AG04450 (cell line): ENCODE data around the gene CYB561D1. TPM values are rescaled to one million over a fixed set of nuclear protein-coding genes. Genes with fewer than 3 reads are reported as not detected.
A peak's percentile ranks its signal among the peaks of the same experiment; 100 is the strongest.

Experiments
- CTCF ChIA-PET: fragments of 300-600, 350-600 bp; formaldehyde crosslinking; extraction: SDS; loops from one replicate; lab custom pipeline; 2022; ENCODE audit warnings: antibody characterized with exemption, inconsistent platforms; lab: Charles Lee
- POLR2A ChIA-PET: fragments of 350-600 bp; formaldehyde crosslinking; extraction: SDS; loops from one replicate; lab custom pipeline; 2021; ENCODE audit warnings: antibody characterized with exemption, inconsistent platforms; lab: Yijun Ruan, JAX
- DNase-seq: peaks from one replicate; pipeline ENCODE4 v3.0.0-alpha.2; 2011; ENCODE audit warnings: low read depth, low spot score
- H3K27ac ChIP-seq: one replicate; pipeline ENCODE4 v1.5.1; 2012; ENCODE audit warnings: low read depth, low read length, control low read depth
- H3K27me3 ChIP-seq: one replicate; pipeline ENCODE4 v1.6.0; 2012; ENCODE audit warnings: low read length; ENCODE audit not compliant: control insufficient read depth, insufficient read depth
- H3K4me3 ChIP-seq: 2 replicates; pipeline ENCODE4 v1.5.1; 2011; ENCODE audit warnings: mild to moderate bottlenecking, low read depth, low read length, control low read depth
- H3K9me3 ChIP-seq: 2 replicates; pipeline ENCODE4 v1.5.1; 2012; ENCODE audit warnings: low read length; ENCODE audit not compliant: control insufficient read depth, insufficient read depth
- CTCF ChIP-seq: IDR thresholded peaks from 2 replicates; pipeline ENCODE4 v1.5.1; 2011; ENCODE audit warnings: low read depth, low read length, control low read depth, inconsistent platforms
- polyA plus RNA-seq: library from polyadenylated mRNA; depleted of rRNA; stranded (reverse); fragments of >200 nt; gene quantifications from 2 replicates; pipeline ENCODE4 v1.2.3, GENCODE V29; 2011

The CYB561D1 gene
- polyA plus RNA-seq, 1 experiment: 5.4 TPM

- no peak for DNase-seq
- CTCF ChIA-PET: interaction anchor here (0.6 to 17.0 kb wide), 36 partner anchors 8 to 389 kb away, joined by 3 to 1351 read pairs (median 6); partner anchors contain the start of genes AMIGO1, ATXN7L2, CYB561D1 and EPS8L3
- Histone ChIP-seq H3K9me3 (no peaks in the 10 kb centered on the region), H3K27me3 (peaks cover 8% of the 10 kb centered on the region), H3K27ac (peak overlapping the region; percentile 2), H3K4me3 (no peak overlapping the region)
- POLR2A ChIA-PET: interaction anchor here (1.8 kb wide), 1 partner anchor 22 kb away, joined by 4 read pairs; the partner anchor contains the start of gene AMIGO1
- TF ChIP-seq CTCF: no peak
Measured at GRCh38 chr1:109531380-109531779, 37.5 kb downstream of the CYB561D1 start.

GRCh38 chr1:109531826-109532364 lies 38.0 kb downstream of the CYB561D1 start:
- DNase-seq: no peak
- ChIA-PET CTCF (interaction anchor here (0.6 to 17.0 kb wide), 59 partner anchors 8 to 437 kb away, joined by 3 to 1351 read pairs (median 5); partner anchors contain the start of genes AMIGO1, ATXN7L2, CYB561D1 and EPS8L3), POLR2A (interaction anchor here (1.8 kb wide), 1 partner anchor 22 kb away, joined by 4 read pairs; the partner anchor contains the start of gene AMIGO1)
- H3K27me3 ChIP-seq: peaks cover 8% of the 10 kb centered on the region
- no peak for TF ChIP-seq CTCF
- H3K4me3 ChIP-seq: no peak overlapping the region
- H3K9me3 ChIP-seq: no peaks in the 10 kb centered on the region
- peak overlapping the region; percentile 2 for H3K27ac ChIP-seq

- TF ChIP-seq CTCF: peak; percentile 98
- H3K27me3 ChIP-seq: peaks cover 7% of the 10 kb centered on the region
- no peak overlapping the region for H3K4me3 ChIP-seq
- peak; percentile 55 for DNase-seq
- ChIA-PET POLR2A (interaction anchor here (0.7 to 1.8 kb wide), 4 partner anchors 23 to 433 kb away, joined by 3 to 9 read pairs (median 4); partner anchors contain the start of genes AMIGO1 and CYB561D1), CTCF (interaction anchor here (0.5 to 17.0 kb wide), 77 partner anchors 9 to 570 kb away, joined by 3 to 1351 read pairs (median 4); partner anchors contain the start of genes AMIGO1, ATXN7L2, CLCC1 and CYB561D1)
- H3K9me3 ChIP-seq: no peaks in the 10 kb centered on the region
- peak overlapping the region; percentile 52 for H3K27ac ChIP-seq
Measured at GRCh38 chr1:109532365-109533136, 38.7 kb downstream of the CYB561D1 start.

GRCh38 chr1:109534307-109534858 lies 40.5 kb downstream of the CYB561D1 start:
- POLR2A ChIA-PET: no interaction called here
- Histone ChIP-seq H3K4me3 (no peak overlapping the region), H3K9me3 (no peaks in the 10 kb centered on the region), H3K27me3 (peaks cover 5% of the 10 kb centered on the region), H3K27ac (no peak overlapping the region)
- no peak for DNase-seq
- TF ChIP-seq CTCF: no peak
- CTCF ChIA-PET: interaction anchor here (0.7 to 17.0 kb wide), 5 partner anchors 11 to 270 kb away, joined by 3 to 1351 read pairs (median 14); partner anchors contain the start of genes AMIGO1, ATXN7L2, CYB561D1 and GNAI3
